ENCODE data around the gene CHN2.
"Not testable (repeated sequence)": the region's sequence is repeated elsewhere in the genome, so short reads cannot be mapped to it uniquely, and the experiment has no call there.

The CHN2 gene

DNA sequence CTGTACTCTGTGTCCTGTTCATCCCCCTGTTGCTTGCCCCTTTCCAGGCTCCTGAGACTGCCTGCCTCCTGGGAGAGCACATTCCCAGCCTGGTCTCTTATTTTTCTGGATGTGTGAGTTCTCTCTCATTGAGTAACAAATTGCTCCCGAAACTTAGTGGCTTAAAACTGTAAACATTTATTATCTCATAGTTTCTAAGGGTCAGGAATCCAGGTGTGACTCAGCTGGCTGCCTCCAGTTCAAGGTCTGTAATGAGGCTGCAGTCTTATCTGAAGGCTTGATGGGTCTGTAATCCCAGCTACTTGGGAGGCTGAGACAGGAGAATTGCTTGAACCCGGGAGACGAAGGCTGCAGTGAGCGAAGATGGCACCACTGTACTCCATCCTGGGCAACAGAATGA lies 315.5 kb downstream of the CHN2 start:
- DNase-seq, result no peak

DNA sequence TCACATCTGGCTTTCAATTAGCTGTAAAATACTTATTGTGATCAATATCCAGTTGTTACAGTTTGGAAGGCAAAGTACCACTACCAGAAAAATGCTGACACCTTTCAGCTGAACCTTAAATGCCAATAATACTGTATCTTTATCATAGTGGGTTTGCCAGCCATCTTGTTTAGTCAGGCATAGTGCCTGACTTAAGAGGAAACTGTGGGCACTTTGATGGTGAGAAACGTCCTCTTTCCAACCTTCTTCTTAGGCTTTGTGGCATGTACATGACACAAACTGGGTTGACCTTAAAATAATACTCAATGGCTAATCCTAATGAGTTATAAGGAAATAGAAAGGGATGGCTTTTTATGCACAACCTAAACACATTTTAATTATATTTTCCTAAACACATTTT lies 316.8 kb downstream of the CHN2 start:
- no peak for DNase-seq

DNA sequence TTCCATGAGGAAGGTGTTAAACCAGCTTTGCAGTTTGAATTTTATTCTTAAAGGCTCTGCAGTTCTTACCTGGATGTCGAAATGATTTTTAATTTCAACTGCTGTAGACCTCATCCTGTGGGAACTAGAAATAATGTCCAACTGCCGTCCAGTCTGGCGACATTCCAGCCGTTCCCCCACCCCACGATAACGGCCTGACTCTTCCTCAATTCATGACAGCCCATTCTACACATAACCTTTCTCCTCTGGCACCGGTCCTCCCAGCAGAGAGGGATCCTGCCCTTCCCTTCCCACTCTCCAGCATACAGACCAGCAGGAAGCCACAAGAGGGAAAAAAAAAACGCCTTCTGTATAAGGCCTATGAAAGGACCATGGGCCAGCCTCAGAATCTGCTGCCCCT lies 317.3 kb downstream of the CHN2 start:
- no peak for DNase-seq

DNA sequence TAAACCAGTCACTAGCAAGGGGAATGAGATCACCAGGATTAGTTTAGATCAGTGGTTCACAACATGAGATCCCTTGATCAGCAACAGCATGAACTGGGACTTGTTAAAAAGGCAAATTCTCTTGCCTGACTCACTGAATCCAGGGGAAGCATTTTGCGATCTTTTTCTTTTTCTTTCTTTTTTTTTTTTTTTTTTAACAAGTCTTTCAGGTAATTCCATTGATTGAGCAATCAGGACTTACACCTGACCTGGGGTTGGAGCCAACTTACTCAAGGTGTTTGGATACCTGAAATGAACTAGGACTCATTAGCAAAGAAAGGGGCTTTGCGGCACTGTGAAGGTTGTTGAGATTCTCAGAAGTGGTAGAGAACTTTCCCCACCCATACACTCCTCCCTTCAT lies 321.9 kb downstream of the CHN2 start:
- no peak for DNase-seq

DNA sequence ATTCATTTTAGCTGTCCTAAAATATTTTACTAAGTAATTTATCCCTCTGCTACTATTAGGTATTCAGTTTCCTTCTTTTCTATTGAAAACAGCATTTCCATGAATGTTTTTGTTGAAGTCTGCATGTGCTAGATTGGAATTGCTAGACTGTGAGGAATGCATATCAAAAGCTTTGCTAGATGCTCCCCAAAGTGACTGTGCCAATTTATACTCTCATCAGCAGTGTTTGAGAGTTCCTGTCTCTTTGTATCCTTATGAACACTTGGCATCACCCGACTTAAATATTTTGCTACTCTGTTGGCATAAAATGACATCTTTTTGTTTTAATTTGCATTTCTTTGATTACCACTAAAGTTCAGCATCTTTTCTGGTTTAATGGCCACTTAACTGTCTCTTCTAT lies 324.0 kb downstream of the CHN2 start:
- no peak for DNase-seq

DNA sequence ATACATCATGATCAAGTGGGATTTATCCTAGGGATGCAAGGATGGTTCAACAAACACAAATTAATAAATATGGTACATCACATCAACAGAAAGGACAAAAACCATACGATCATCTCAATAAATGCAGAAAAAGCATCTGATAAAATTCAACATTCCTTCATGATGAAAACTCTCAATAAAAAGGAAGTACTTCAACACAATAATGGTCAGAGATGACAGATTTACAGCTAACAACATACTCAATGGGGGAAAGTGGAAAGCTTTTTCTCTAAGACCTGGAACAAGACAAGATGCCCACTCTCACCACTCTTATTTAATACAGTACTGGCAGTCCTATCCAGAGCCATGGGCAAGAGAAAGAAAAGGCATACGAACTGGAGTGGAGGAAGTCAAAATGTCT lies 329.2 kb downstream of the CHN2 start:
- no peak for DNase-seq

DNA sequence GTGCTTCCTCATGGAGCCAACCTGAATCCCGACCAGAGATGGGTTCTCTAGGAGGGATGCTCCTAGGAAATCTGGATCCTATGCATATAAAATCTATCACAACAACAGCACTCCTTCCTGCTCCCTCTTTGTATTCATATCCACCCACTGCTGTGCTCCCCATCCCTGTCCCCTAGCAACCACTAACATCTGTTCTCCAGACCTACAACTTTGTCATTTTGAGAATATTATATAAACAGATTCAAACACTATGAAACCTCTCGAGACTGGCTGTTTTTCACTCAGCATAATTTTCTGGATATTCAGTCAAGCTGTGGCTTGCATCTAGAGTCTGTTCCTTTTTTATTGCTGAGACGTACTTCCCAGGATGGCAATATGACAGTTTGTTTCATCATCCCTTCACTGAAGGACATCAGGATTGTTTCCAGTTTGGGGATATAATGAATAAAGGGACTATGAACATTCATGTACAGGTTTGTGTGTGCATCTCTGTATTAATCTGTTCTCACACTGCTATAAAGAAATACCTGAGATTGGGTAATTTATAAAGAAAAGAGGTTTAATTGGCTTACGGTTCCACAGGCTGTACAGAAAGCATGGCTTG lies 333.0 kb downstream of the CHN2 start:
- DNase-seq, result no peak

DNA sequence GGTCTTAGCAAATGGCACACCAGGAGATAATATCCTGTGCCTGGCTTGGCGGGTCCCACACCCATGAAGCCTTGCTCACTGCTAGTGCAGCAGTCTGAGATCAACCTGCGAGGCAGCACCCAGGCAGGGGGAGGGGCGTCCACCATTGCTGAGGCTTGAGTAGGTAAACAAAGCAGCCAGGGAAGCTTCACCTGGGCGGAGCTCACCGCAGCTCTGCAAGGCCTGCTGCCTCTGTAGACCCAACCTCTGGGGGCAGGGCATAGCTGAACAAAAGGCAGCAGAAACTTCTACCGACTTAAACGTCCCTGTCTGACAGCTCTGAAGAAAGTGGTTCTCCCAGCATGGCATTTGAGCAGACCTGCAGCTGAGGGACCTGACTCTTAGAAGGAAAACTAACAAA lies 334.0 kb downstream of the CHN2 start:
- not testable (repeated sequence) for DNase-seq
